GM13977 (cell line): ENCODE results near the gene LAMA4.

Source experiments
- DNase-seq: peaks from one replicate; pipeline ENCODE4 v3.0.0; 2012; ENCODE audit warnings: low spot score
- CTCF ChIP-seq: IDR thresholded peaks from 2 replicates; pipeline ENCODE4 v1.5.1; 2012; ENCODE audit warnings: mild to moderate bottlenecking, control low read depth; ENCODE audit not compliant: insufficient read depth; ENCODE audit errors: extremely low read depth, missing control alignments
- in situ Hi-C: fragments of 300-500 bp; cut with MboI; formaldehyde crosslinking; loops from one replicate; pipeline ENCODE4 v1.12.0; 2022; ENCODE audit warnings: low sequenced_read_pairs, low pct_unique_long_range_greater_than_20kb, mixed read lengths, inconsistent platforms; ENCODE audit not compliant: unreplicated experiment

The LAMA4 gene

DNA sequence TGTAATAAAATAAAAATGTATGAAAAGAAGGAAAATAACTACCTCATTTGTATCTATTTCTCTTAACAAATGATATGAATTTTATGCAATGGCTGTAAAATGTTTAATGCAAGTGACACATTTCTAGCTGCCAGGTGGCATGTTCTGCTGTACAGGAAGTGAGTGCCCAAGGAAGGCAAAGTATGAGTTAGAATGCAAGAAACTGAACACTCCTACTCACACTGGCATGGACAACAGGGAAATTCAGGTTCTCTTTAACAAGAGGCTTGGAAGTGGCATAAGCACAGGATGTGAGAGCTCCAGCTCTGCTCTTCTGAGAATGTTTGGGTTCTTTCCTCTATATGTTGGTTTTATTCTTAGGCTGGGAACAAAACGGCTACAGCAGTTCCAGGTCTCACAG lies 20.4 kb upstream of the LAMA4 start:
- in situ Hi-C loops, result no loop called here
- TF ChIP-seq CTCF, result no peak
- no peak for DNase-seq

DNA sequence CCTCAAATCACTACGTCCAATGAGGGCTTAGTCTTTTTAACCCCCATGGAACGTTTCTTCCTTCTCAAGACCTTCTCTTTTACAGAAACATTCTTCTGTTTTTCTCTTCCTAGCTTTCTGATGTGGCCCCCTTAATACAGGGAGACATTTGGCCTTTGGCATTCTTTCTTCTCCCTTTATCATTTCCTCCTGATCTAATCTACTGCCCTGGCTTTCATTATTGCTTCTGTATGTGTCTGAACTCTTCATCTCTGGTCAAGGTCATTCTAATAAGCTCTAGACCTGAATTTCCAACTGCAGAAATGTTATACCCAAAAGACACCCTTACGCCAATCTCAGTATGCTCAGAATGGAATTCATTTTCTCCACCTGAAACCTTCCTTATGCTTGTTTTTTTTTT lies 18.4 kb upstream of the LAMA4 start:
- in situ Hi-C loops, result no loop called here
- no peak for DNase-seq
- TF ChIP-seq CTCF, result no peak

DNA sequence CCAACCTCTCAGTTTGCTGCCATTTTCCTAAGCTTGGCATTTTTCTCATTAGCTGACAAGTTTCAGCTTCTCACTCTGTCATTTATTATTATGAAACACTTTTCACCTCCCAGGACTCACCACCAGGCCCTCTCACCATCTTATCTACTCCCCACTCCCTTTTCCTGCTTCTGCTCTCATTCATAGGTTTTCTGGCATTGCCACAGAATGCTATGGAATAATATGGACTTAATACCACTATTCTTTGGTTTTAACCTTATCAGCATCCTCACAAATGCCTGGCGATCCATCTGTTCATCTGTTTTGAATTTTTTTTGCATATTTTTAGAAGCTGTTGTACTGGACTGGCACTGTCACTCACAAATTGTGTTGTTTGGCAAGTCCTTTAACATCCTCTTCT lies 16.4 kb upstream of the LAMA4 start:
- TF ChIP-seq CTCF, result no peak
- DNase-seq, result no peak
- in situ Hi-C loops, result no loop called here

DNA sequence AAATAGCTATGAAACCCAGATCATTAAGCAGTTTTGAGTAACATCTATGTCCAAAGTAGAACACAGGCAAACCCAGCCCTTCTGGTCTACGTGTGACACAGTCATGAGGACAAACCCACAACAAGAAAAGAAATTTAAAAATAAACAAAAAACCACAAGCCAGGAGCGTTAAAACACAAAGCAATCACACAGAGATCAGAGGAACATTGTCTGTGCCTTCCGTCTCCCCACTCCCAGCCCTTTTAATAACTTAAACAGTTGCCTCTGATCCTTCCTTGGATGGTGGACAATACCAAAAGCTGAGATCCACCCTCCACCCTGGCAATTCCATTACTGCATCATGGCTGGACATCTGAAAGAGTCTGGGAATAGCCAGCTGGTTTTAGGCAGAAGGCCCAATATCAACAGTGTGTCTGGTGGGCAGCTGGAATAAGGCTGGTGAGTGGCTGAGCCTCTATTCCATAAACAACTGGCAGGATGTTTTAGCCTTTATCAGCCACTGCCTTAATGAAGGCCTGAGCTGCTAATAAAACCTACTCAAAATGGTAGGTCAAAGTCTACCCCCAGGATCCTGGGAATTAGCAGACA lies 15.7 kb upstream of the LAMA4 start:
- in situ Hi-C loops, result no loop called here
- TF ChIP-seq CTCF, result no peak
- DNase-seq, result no peak

DNA sequence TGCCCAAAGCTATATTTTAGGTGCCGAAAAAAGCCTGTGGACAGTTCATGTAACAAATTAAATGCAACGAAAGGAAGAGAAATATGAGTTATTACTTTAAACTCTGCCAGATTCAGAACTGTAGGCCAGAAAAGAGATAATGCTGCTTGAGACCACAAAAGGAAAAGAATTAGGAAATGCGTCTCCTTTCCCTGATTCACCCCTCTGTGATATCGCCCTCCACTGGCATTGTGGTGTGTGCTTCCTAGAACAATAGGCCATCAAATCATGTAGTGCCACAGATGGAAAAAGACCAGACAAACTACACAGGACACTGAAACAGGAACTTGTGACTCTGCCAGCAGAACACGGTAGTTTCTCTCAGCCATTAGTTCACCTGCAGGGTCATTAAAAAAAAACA lies 14.7 kb upstream of the LAMA4 start:
- TF ChIP-seq CTCF, result no peak
- DNase-seq, result no peak
- in situ Hi-C loops, result no loop called here

GRCh38 chr6:112268654-112269053 lies 14.3 kb upstream of the LAMA4 start:
- in situ Hi-C loops, result no loop called here
- no peak for DNase-seq
- TF ChIP-seq CTCF, result no peak

- in situ Hi-C loops, result no loop called here
- DNase-seq, result no peak
Observed at GRCh38 chr6:112268019-112268418, 13.7 kb upstream of the LAMA4 start.

More at GRCh38 chr6:112268019-112268418, 13.7 kb upstream of the LAMA4 start:
- TF ChIP-seq CTCF, result no peak
